ENCODE data around the gene RINL. TPM values are rescaled to one million over a fixed set of nuclear protein-coding genes. Genes with fewer than 3 reads are reported as not detected.

RINL gene
- total and polyA plus RNA-seq, 3 donors from 2014 or later = 2.6 to 5.2 (median 3.0) TPM

DNA sequence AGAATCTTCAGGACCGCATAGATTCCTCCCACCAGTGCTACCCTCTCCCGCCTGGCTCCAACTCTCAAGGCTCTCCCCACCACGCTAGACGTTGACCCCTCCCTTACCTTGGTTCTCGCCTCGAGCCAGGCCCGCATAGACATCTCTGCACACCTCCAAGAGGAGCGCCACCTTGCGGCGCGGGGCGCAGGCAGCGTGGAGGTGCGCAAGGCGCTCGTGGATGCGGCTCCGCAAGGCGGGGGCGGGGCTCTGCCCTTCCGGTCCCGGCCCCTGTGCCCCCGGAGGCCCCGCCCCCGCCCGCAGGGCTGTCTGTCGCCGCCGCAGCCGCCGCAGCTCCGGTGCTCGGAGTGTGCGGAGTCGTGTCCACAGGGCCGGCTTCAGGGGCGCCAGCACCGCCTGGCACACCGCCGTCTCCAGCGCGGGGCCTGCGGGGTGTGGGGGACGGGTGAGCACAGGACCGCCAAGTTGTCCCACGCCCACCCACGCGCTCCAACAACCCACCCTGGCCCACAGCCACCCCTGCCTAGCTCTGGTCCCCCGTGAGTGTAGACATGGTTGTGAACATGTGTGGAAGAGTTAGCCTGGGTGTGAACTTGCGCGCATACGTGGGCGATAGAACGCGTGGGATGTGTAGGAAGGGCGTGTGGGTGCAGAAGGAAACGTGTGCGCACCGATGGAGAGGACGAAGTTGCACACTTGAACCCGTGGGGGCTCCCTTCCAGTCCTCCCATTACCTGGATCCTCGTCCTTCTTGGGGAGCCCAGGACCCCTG, 8.1 kb downstream of the RINL start:
- H3K4me3 ChIP-seq = peak overlapping the region; percentile 45 to 60
- no peaks in the 10 kb centered on the region for H3K4me1 ChIP-seq
- no peaks in the 10 kb centered on the region for H3K36me3 ChIP-seq (ENCODE audit: low read depth, missing control alignments)
- peak; percentile 87 for DNase-seq
- TF ChIP-seq, protein P1, sequence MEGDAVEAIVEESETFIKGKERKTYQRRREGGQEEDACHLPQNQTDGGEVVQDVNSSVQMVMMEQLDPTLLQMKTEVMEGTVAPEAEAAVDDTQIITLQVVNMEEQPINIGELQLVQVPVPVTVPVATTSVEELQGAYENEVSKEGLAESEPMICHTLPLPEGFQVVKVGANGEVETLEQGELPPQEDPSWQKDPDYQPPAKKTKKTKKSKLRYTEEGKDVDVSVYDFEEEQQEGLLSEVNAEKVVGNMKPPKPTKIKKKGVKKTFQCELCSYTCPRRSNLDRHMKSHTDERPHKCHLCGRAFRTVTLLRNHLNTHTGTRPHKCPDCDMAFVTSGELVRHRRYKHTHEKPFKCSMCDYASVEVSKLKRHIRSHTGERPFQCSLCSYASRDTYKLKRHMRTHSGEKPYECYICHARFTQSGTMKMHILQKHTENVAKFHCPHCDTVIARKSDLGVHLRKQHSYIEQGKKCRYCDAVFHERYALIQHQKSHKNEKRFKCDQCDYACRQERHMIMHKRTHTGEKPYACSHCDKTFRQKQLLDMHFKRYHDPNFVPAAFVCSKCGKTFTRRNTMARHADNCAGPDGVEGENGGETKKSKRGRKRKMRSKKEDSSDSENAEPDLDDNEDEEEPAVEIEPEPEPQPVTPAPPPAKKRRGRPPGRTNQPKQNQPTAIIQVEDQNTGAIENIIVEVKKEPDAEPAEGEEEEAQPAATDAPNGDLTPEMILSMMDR (IDR thresholded peaks at IDR 0.05) = peak; percentile 76 to 82 (median 80)
- no peak for TF ChIP-seq POLR2A (IDR thresholded peaks at IDR 0.05)
- no peaks in the 10 kb centered on the region for H3K9me3 ChIP-seq
- H3K27me3 ChIP-seq = no peaks in the 10 kb centered on the region
- intact Hi-C loops (cut with DNase I; ENCODE audit: low total_unique reads) = no loop called here
- no peak overlapping the region for H3K27ac ChIP-seq
- WGBS, 2 donors = 20 to 24% methylated on average over 8 to 29 of the region's 62 CpGs

DNA sequence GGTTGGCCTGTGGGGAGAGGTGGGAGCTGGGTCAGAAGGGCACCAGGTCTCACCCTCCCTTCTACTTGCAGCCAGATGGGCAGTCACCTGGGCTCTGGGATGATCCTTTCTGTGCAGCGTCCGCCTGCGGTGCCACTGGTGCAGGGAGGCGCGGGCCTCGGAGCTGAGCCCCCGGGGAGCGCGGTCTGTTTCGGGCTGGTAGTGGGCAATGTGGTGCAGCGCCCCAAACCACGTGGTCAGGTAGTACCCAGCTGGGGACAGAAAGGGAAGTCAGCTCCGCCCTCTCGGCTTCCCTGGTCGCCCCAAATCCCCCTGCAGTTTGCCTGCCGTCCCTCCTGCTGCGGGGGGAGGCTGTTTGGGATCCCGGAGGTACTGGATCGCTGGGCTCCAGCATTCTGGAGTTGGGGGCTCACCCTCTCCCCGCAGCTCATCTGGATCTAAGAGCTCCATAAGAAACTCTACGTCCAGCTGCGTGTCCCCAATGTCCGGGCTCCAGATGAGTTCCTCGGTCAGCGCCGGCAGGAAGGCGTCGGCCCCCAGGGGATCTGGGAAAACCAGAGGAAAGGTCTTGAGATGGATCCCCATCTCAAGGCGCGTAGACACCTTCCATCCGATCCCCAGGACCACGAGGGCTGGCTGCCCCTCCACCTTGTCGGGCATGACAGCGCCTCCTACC, 8.8 kb downstream of the RINL start:
- no peak for TF ChIP-seq POLR2A (IDR thresholded peaks at IDR 0.05)
- TF ChIP-seq, protein P1 (IDR thresholded peaks at IDR 0.05) = no peak
- H3K4me3 ChIP-seq = peak overlapping the region; percentile 45 to 60
- no peaks in the 10 kb centered on the region for H3K4me1 ChIP-seq
- intact Hi-C loops (cut with DNase I; ENCODE audit: low total_unique reads) = no loop called here
- H3K36me3 ChIP-seq (ENCODE audit: low read depth, missing control alignments) = no peaks in the 10 kb centered on the region
- 12 to 24% methylated on average over 10 to 33 of the region's 34 CpGs for WGBS, 2 donors
- H3K27me3 ChIP-seq = no peaks in the 10 kb centered on the region
- no peak for DNase-seq
- no peaks in the 10 kb centered on the region for H3K9me3 ChIP-seq
- no peak overlapping the region for H3K27ac ChIP-seq

DNA sequence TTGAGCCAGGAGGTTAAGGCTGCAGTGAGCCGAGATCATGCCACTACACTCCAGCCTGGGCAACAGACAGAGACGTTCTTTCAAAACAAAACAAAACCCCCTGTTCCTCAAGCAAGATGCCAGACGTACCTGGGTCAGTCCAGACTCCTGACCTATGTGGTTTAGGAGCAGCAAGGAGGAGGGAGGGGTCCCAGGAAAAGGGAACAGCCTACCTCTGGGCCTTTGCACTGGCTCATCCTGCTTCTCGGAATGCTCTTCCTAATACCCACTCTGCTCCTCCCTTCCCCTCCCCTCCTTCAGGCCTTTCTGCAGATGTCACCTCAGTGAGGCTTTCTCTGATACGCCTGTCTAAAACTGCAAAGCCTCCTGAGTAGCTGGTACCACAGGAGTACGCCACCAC, 9.5 kb downstream of the RINL start:
- intact Hi-C loops (cut with DNase I; ENCODE audit: low total_unique reads) = no loop called here
- TF ChIP-seq, protein P1 (IDR thresholded peaks at IDR 0.05) = no peak
- no peak for TF ChIP-seq POLR2A (IDR thresholded peaks at IDR 0.05)
- 76 to 84% methylated on average over 6 of the region's 6 CpGs for WGBS, 2 donors
- Histone ChIP-seq H3K36me3 (ENCODE audit: low read depth, missing control alignments) (no peaks in the 10 kb centered on the region), H3K4me3 (no peak overlapping the region), H3K4me1 (no peaks in the 10 kb centered on the region), H3K27me3 (no peaks in the 10 kb centered on the region), H3K9me3 (no peaks in the 10 kb centered on the region), H3K27ac (no peak overlapping the region)
- DNase-seq = no peak

DNA sequence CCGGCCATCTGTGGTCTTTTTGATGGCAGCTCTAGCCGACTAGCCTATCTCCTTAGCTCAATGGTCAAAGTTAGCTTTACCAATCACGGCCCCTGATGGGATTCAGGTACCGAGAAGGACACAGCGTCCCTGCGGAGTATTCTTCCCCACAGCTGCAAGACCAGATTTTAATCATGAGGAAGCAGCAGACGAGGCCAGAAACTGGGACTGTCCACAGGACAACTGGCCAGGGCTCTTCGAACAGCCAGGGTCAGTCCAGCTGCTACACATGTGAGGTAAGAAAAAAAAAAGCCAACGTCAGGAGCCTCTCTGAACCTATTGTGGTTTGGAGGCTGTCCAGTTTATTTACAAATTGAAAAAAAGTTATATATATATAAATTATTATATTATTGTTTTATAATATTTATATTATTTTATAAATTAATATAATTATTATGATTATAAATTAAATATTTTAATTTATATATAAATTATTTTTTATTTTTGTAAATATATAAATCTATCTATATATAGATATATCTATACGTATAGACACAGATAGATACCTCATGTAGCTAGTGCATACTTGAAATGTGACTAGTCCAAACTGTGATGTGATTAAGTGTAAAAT, 10.8 kb downstream of the RINL start:
- no peak for TF ChIP-seq POLR2A (IDR thresholded peaks at IDR 0.05)
- TF ChIP-seq, protein P1 (IDR thresholded peaks at IDR 0.05) = no peak
- H3K4me1 ChIP-seq = no peaks in the 10 kb centered on the region
- H3K9me3 ChIP-seq = no peaks in the 10 kb centered on the region
- H3K4me3 ChIP-seq = no peak overlapping the region
- no peak overlapping the region for H3K27ac ChIP-seq
- H3K36me3 ChIP-seq (ENCODE audit: low read depth, missing control alignments) = no peaks in the 10 kb centered on the region
- H3K27me3 ChIP-seq = no peaks in the 10 kb centered on the region
- WGBS, 2 donors = 80 to 88% methylated on average over 10 of the region's 10 CpGs
- intact Hi-C loops (cut with DNase I; ENCODE audit: low total_unique reads) = no loop called here
- no peak for DNase-seq

Data from testis (tissue), 3 donors.